K562 (cell line): ENCODE data around the gene CALD1. TPM values are rescaled to one million over a fixed set of nuclear protein-coding genes. Genes with fewer than 3 reads are reported as not detected.

ENCODE experiments used
- ATAC-seq: fragments of 200-7000 bp; cut with Tn5 transposase; 3 replicates; pipeline ENCODE4 v1.9.1; 2020; ENCODE audit warnings: moderate library complexity
- BruUV-seq: library from RNA; stranded (reverse); fragments of 400-500 nt; replicated peaks from 2 replicates; lab custom pipeline; 2021; lab: Mats Ljungman, UMichigan
- CTCF ChIA-PET: fragments of 300-600 bp; formaldehyde crosslinking; extraction: SDS; loops from one replicate; lab custom pipeline; 2021; ENCODE audit warnings: low intra/inter-chr PET ratio; lab: Yijun Ruan, JAX
- POLR2A ChIA-PET: fragments of 300-600, 350-650 bp; sonication (Branson Sonifier 250); formaldehyde crosslinking; extraction: SDS; loops from one replicate; lab custom pipeline; 2021; ENCODE audit warnings: antibody characterized with exemption, inconsistent platforms; lab: Yijun Ruan, JAX
- DNase-seq, 4 experiments: peaks; one replicate each; pipeline versions ENCODE4 v3.0.0 to v3.0.0-alpha.2; 2011 to 2018; ENCODE audit warnings: low spot score in 3 of 4, mixed read lengths in 3 of 4; ENCODE audit errors: extremely low read depth in 1 of 4
- FAIRE-seq: peaks from 2 replicates; lab custom pipeline; 2011; peaks lifted over from hg19 to GRCh38; lab: Jason Lieb, UNC
- H2AFZ ChIP-seq: 2 replicates; pipeline ENCODE4 v1.6.0; 2011; ENCODE audit warnings: low read depth, low read length, control low read depth, inconsistent platforms
- H3K27ac ChIP-seq: fragments of 200-600 bp; 3 replicates; pipeline ENCODE4 v1.8.0; 2011; ENCODE audit warnings: low read depth, mild to moderate bottlenecking, control low read depth, inconsistent platforms, low read length, moderate library complexity, mixed read lengths; ENCODE audit errors: extremely low read depth
- H3K27me3 ChIP-seq, 2 experiments: fragments of 300-600 bp in 1 of 2; 2 replicates in 1 of 2; 3 replicates in 1 of 2; pipeline versions ENCODE4 v1.6.0 to v1.8.0; 2011; ENCODE audit warnings: inconsistent platforms in 2 of 2, low read length in 2 of 2, mild to moderate bottlenecking in 1 of 2, mixed read lengths in 1 of 2, moderate library complexity in 1 of 2; ENCODE audit not compliant: control insufficient read depth in 2 of 2, insufficient read depth in 2 of 2
- H3K36me3 ChIP-seq: fragments of 300-600 bp; 3 replicates; pipeline ENCODE4 v1.8.0; 2011; ENCODE audit warnings: mild to moderate bottlenecking, low read length, inconsistent platforms; ENCODE audit not compliant: control insufficient read depth, insufficient read depth
- H3K4me1 ChIP-seq, 2 experiments: fragments of 200-600 bp in 1 of 2; replicated peaks in 1 of 2; 2 replicates in 1 of 2; 3 replicates in 1 of 2; pipeline versions ENCODE4 v1.5.1 to v1.8.0; 2011; ENCODE audit warnings: inconsistent platforms in 2 of 2, low read length in 2 of 2, mild to moderate bottlenecking in 1 of 2, mixed read lengths in 1 of 2, moderate library complexity in 1 of 2; ENCODE audit not compliant: control insufficient read depth in 2 of 2, insufficient read depth in 2 of 2
- H3K4me2 ChIP-seq: 2 replicates; pipeline ENCODE4 v1.6.1; 2011; ENCODE audit warnings: low read length, control low read depth, inconsistent platforms, mixed read lengths; ENCODE audit not compliant: insufficient read depth
- H3K4me3 ChIP-seq: fragments of 200-600 bp; sonication (generic), shearing (Covaris generic); 2 replicates; pipeline ENCODE4 v1.5.1; 2016; ENCODE audit warnings: control low read depth, inconsistent platforms
- H3K79me2 ChIP-seq: fragments of 200-600 bp; 3 replicates; pipeline ENCODE4 v1.8.0; 2011; ENCODE audit warnings: low read length, inconsistent platforms; ENCODE audit not compliant: control insufficient read depth, insufficient read depth
- H3K9ac ChIP-seq, 2 experiments: 2 replicates each; pipeline versions ENCODE4 v1.6.0 to v1.6.1; 2011; ENCODE audit warnings: low read depth in 2 of 2, low read length in 2 of 2, control low read depth in 1 of 2, inconsistent platforms in 1 of 2, mild to moderate bottlenecking in 1 of 2, mixed read lengths in 1 of 2; ENCODE audit not compliant: insufficient read depth in 1 of 2
- H3K9me1 ChIP-seq: one replicate; pipeline ENCODE4 v1.6.0; 2011; ENCODE audit warnings: inconsistent platforms, mild to moderate bottlenecking, low read length, moderate library complexity; ENCODE audit not compliant: control insufficient read depth, insufficient read depth
- H3K9me3 ChIP-seq: replicated peaks from 2 replicates; pipeline ENCODE4 v1.5.1; 2011; ENCODE audit warnings: low read depth, low read length, inconsistent platforms; ENCODE audit not compliant: control insufficient read depth, insufficient read depth
- H4K20me1 ChIP-seq: replicated peaks from 2 replicates; pipeline ENCODE4 v1.6.1; 2011; ENCODE audit warnings: low read length, inconsistent platforms, mixed read lengths; ENCODE audit not compliant: control insufficient read depth, insufficient read depth
- CREB1 ChIP-seq, 2 experiments: sonication (generic) in 1 of 2; formaldehyde crosslinking in 1 of 2; IDR thresholded peaks; 2 replicates each; pipeline versions ENCODE4 v1.6.1 to v1.8.0; 2012 to 2022; ENCODE audit warnings: inconsistent platforms in 1 of 2, mild to moderate bottlenecking in 1 of 2, missing genetic modification reagents in 1 of 2, moderate library complexity in 1 of 2
- ETV1 ChIP-seq: fragments of 450-650 bp; conservative IDR thresholded peaks from 2 replicates; pipeline ENCODE4 v1.6.1; 2016; ENCODE audit warnings: missing genetic modification characterization, control low read depth, low read depth, missing compliant biosample characterization
- HDAC3 ChIP-seq: fragments of 450-650 bp; IDR thresholded peaks from 2 replicates; pipeline ENCODE4 v1.6.1; 2018; ENCODE audit warnings: borderline replicate concordance, mild to moderate bottlenecking, moderate library complexity; ENCODE audit not compliant: partially characterized antibody
- MCM2 ChIP-seq: fragments of 450-650 bp; IDR thresholded peaks from 2 replicates; pipeline ENCODE4 v1.6.1; 2017; ENCODE audit warnings: low read depth, mild to moderate bottlenecking
- POLR2G ChIP-seq: fragments of 200-400 bp; formaldehyde crosslinking; IDR thresholded peaks from 2 replicates; pipeline ENCODE4 v1.6.1; 2017; ENCODE audit warnings: low read depth, mild to moderate bottlenecking, antibody characterized with exemption, low read length, moderate library complexity
- TAL1 ChIP-seq: fragments of 450-650 bp; IDR thresholded peaks from 2 replicates; pipeline ENCODE4 v1.6.1; 2016; ENCODE audit warnings: mild to moderate bottlenecking
- THRB ChIP-seq: fragments of 450-650 bp; formaldehyde crosslinking; conservative IDR thresholded peaks from 2 replicates; pipeline ENCODE4 v1.4.0; 2022; ENCODE audit warnings: mild to moderate bottlenecking, missing genetic modification characterization
- TSC22D4 ChIP-seq: fragments of 450-650 bp; IDR thresholded peaks from 2 replicates; pipeline ENCODE4 v1.6.1; 2016; ENCODE audit warnings: missing genetic modification characterization, missing biosample characterization, control low read depth
- ZNF384 ChIP-seq: IDR thresholded peaks from 2 replicates; pipeline ENCODE4 v1.6.1; 2012; ENCODE audit warnings: low read depth, low read length, improper control_type of control experiment
- WGBS: fragments of 100-300 bp; shearing (Covaris generic); methylation state at CpG from one replicate; pipeline ENCODE4 v1.1.6; 2016; ENCODE audit warnings: low coverage, mixed read lengths; ENCODE audit not compliant: insufficient coverage; ENCODE audit errors: missing lambda C conversion rate; 5-methylcytosine and 5-hydroxymethylcytosine counted together
- in situ Hi-C: fragments of 300-500 bp; cut with MboI; formaldehyde crosslinking; loops from 4 replicates; pipeline ENCODE4 v1.15.0; 2018; ENCODE audit warnings: inconsistent platforms, mixed read lengths
- intact Hi-C: fragments of 100-400 bp; cut with micrococcal nuclease; formaldehyde crosslinking; loops from 2 replicates; pipeline ENCODE4 v1.14.2; 2022
- polyA plus RNA-seq, 8 experiments: library from polyadenylated mRNA; depleted of rRNA in 4 of 8; stranded (reverse) in 5 of 8; unstranded in 3 of 8; fragments of >200 nt; fragmentation: Nextera tagmentation in 2 of 8; fragmentation: Illumina TruSeq in 1 of 8; extraction: Ambion mirVana in 2 of 8; extraction: Trizol in 1 of 8; gene quantifications; 2 replicates each; pipeline versions ENCODE4 v1.2.1 to v1.2.3, GENCODE V29; 2011 to 2014; ENCODE audit warnings: inconsistent platforms in 1 of 8, missing spikeins in 1 of 8
- total RNA-seq, 7 experiments: library from RNA; depleted of rRNA in 6 of 7; stranded (reverse); fragments of >200 nt in 6 of 7; fragmentation: Illumina TruSeq in 2 of 7; extraction: Trizol in 2 of 7; gene quantifications; 2 replicates each; pipeline versions ENCODE4 v1.2.1 to v1.2.3, GENCODE V29; 2011 to 2021; ENCODE audit warnings: low replicate concordance in 1 of 7

CALD1 gene
- total and polyA plus RNA-seq, 9 of the 15 experiments (the other 6 are each of a cell fraction or from before 2014, with no cell fraction given): 0.40 TPM; not detected in 8

GRCh38 chr7:134949171-134949570 lies 169.7 kb downstream of the CALD1 start:
- Histone ChIP-seq H3K4me3 (no peak overlapping the region), H3K9ac (no peak overlapping the region), H4K20me1 (no peaks in the 10 kb centered on the region), H3K4me1 (no peaks in the 10 kb centered on the region; a peak in 1 of 5 replicates), H3K9me3 (no peaks in the 10 kb centered on the region), H3K27ac (no peak overlapping the region), H3K9me1 (no peaks in the 10 kb centered on the region), H3K36me3 (no peaks in the 10 kb centered on the region), H2AFZ (no peak overlapping the region), H3K79me2 (no peaks in the 10 kb centered on the region), H3K27me3 (peaks cover 6 to 13% of the 10 kb centered on the region in 2 experiments; a peak in 3 of 5 replicates), H3K4me2 (no peak overlapping the region)
- no TSS peak for BruUV-seq
- DNase-seq (no peak), ATAC-seq (no peak), FAIRE-seq (no peak)
- intact Hi-C loops: loop anchor here (10.0 kb wide), 1 partner anchor 434 kb away; no protein-coding TSS in a partner anchor
- TF ChIP-seq POLR2G (no peak), THRB (CRISPR knock-in tag) (no peak), TAL1 (no peak), MCM2 (no peak), TSC22D4 (no peak), CREB1 (IDR thresholded peaks at IDR 0.05) (no peak), CREB1 (CRISPR knock-in tag; IDR thresholded peaks at IDR 0.05) (no peak), HDAC3 (no peak), ETV1 (tag) (no peak), ZNF384 (no peak)
- WGBS: 3% methylated on average over 3 of the region's 3 CpGs
- ChIA-PET POLR2A (interaction anchor here (0.5 to 1.0 kb wide), 2 partner anchors 9 to 178 kb away, joined by 3 read pairs; no protein-coding TSS in a partner anchor), CTCF (no interaction called here)
- in situ Hi-C loops: loop anchor here (5.0 to 10.0 kb wide), 2 partner anchors 322 to 504 kb away; no protein-coding TSS in a partner anchor
